ENCODE data around the gene NEUROD1.

NEUROD1 gene

GRCh38 chr2:181679544-181679979 is 755 bp downstream of the NEUROD1 start:
- peak in 1 of 2 experiments; percentile 56 for DNase-seq

GRCh38 chr2:181678861-181679543 is 1.3 kb downstream of the NEUROD1 start:
- peak in 1 of 2 experiments; percentile 68 for DNase-seq

- DNase-seq: peak in 1 of 2 experiments; percentile 66
Observed at GRCh38 chr2:181677912-181678586, 2.3 kb downstream of the NEUROD1 start.

GRCh38 chr2:181675254-181675653 is 5.1 kb downstream of the NEUROD1 start:
- DNase-seq: peak; percentile 80 to 93

DNA sequence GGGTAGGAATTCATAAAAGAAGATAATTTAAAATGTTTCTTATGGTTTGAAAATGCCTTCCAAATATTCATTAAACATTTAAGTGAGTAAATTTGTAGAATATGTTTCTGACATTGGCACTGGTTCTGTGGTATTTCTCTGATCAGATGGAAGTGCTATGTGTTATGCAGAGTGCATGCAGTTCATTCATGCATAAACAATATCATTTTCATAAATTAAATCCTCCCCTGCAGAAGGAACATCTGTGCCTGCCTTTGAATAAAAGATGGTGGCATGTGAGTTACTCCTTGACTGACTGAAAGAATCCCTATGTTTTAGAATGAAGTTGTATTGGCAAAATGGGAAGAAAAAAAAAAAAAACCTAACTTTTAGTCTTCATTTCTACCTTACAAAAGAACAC is 5.9 kb downstream of the NEUROD1 start:
- DNase-seq: peak in 1 of 2 experiments; percentile 92

DNA sequence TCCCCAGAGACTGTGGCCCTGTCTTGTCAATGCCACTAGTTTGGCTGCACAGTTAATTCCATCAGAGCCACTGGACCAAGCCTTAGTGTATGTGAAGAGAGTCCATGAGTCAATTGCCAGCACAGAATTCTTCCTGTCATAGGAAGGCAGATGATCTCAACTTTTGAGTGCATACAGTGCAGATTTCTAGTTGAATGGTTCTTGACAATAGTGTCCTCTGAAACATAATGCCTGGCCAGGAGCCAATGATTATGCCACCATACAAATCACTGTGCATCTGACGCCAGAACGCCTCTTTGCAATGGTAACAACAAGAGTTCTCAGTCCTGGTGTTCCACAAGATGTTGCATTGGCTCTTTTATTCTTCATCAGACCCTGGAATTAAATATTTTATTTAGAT is 7.1 kb downstream of the NEUROD1 start:
- peak; percentile 94 to 96 for DNase-seq

DNA sequence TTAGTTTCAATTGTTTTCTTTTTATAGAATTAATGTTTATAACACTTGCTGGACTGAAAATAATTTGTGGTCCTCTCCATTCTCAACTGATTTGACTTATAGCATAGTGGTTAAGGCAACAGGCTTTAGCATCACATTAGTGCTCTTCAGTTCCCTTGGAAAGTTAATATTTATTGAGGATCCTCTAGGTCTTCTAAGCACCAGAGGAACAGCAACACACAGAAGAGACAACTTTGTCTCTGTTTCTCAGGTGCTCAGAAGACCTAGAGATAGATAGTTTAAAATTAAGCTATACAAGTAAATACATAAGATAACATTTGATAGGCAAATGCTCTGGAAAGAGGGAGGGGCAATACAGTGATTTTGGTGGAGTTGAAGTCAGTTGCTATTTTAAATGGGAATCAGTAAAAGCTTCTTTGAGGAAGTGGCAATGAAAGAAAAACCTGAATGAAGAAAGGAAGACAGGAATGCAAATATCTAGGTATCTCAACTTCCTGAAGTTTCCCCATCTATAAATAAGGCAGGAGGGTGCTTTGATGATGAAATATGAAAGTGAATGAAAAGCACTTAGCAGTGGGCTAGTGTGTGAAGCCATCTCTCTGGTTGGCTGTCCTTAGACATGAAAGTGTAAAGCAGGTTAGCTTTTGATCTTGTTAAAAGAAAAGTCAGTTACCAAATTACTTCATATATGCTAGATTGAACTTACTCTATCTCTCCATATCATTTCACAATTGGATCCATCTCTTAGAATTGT is 7.9 kb downstream of the NEUROD1 start:
- DNase-seq: peak in 1 of 2 experiments; percentile 46

DNA sequence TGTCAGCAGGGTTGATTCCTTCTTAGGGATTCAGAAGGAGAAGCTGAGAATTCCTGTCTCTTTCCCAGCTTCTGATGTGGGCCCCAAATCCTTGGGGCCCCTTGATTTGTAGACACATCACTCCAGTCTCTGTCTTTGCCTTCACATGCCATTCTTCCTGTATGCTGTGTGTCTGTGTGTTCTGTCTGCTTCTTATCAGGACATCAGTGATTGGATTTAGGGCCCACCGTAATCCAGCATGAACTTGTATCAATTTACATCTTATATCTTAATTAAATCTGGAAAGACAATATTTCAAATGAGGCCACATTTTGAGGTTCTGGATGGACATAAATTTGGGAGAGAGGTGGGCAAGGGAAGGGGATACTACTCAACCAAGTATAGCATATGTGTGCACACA is 9.7 kb downstream of the NEUROD1 start:
- peak in 1 of 2 experiments; percentile 54 for DNase-seq

GRCh38 chr2:181667234-181667633 is 13.1 kb downstream of the NEUROD1 start:
- DNase-seq: no peak

DNA sequence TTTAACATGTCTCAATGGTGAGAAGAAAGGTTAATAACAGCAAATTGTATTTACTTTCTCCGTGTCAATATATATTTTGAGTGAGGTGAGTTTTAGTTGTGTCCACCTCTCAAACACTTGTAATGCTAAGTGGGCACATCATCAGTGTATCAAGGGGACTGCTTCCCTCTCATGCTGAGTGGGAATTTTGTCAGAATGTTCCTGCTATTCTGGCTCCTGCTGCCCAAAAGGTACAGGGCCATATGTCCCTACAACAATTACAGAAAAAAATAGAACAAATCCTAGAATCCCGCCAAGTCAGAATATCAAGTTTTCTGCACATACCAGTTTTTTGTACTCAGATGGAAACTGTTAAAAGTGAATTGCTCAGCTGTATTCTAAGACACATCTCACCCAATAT is 18.0 kb downstream of the NEUROD1 start:
- DNase-seq: no peak

DNA sequence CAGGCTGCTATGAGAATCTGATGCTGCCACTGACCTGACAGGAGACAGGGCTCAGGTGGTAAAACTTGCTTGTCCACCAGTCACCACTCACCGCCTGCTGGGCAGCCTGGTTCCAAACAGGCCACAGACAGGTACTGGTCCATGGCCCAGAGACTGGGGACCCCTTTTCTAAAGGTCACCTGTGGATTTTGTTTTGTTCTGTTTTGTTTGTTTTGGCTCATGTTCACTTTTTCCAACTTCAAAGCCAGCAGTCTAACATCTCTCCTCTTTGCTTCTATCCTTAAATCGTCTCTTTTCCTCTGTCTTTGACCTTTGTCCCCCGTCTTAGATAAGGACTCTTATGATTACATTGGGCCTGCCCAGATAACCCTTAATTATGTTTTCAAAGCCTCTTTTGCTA is 20.1 kb downstream of the NEUROD1 start:
- DNase-seq: no peak

- DNase-seq: peak; percentile 82 to 94
Observed at GRCh38 chr2:181658444-181658843, 21.9 kb downstream of the NEUROD1 start.

- DNase-seq: peak in 1 of 2 experiments; percentile 40
Observed at GRCh38 chr2:181657379-181657778, 22.9 kb downstream of the NEUROD1 start.

DNA sequence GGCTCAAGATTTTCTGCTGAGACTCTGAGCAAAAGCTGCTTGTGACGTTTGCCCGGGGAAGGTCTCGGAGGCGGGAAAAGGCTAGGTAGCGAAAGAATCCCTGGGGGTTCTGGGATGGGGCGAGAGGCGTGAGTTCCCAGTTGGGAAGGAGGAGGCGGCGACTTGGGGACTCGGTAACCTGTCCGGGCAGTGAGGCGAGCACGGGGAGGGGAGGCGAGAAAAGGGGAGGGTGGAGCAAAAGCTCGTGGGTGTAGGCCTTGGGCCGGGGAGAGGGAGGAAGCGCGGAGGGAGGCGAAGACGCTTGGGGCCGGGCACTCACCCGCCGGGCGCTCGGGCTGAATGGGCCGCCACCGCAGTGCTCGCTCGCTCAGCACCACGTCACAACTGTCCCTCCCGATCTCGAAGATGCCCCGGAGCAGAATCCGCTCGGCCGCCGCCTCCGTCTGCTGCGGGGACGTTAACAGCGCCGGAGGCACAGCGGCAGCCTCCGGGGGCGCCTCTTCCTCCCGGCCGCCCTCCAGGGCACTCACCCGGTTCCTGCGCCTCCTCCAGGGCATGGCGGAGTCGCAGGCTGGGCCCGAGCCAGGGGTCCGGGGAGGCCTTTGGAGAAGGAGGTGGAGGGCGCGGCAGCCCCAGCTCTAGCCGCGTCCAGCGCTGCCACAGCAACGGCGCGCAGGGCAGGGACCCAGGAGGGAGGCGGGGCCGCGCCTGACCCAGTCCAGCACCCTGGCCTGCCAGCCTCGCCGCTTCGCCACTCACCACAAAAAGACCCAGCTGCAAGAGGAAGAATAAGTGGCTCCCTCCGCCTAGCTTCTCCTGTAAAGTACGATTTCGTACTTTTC is 23.6 kb downstream of the NEUROD1 start, which contains the start of gene CERKL:
TSS of gene CERKL (minus strand) at position 656 of the 842 bp plus-strand sequence. CDS start at position 557, 99 bp downstream.
- peak; percentile 93 to 96 for DNase-seq

DNA sequence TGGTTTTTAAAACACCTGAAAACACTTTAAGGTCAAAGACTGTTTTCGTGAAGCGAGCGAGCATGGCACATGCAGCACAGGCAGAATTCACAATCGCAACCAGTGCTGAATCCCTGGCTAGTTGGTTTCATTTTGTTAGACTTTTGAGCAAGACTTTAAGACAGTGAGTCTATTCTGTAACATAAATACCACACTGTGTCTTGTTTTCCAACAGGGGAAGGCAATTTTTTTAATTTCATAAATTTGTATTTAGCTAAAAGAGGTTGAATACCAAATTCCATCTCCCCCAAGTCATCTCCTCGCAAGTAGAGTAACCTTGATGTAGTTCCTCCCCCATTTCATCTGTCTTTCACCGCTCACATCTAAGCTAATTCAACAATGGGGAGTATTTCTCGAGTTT is 24.8 kb downstream of the NEUROD1 start:
- DNase-seq: peak in 1 of 2 experiments; percentile 72

DNA sequence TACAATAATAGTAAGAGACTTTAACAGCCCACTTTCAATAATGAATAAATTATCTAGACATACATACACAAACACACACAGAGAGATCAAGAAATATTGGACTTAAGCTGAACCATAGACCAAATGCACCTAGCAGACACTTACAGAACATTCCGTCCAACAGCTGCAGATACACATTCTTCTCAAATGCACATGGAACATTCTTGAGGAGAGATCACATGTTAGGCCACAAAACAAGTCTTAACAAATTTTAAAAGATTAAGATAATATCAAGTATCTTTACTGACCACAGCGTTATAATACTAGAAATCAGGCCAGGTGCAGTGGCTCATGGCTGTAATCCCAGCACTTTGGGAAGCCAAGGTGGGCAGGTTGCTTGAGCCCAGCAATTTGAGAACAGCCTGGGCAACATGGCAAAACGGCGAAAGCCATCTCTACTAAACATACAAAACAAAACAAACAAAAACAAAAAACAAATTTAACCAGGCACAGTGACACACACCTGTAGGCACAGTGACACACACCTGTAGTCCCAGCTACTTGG is 30.8 kb downstream of the NEUROD1 start:
- no peak for DNase-seq

DNA sequence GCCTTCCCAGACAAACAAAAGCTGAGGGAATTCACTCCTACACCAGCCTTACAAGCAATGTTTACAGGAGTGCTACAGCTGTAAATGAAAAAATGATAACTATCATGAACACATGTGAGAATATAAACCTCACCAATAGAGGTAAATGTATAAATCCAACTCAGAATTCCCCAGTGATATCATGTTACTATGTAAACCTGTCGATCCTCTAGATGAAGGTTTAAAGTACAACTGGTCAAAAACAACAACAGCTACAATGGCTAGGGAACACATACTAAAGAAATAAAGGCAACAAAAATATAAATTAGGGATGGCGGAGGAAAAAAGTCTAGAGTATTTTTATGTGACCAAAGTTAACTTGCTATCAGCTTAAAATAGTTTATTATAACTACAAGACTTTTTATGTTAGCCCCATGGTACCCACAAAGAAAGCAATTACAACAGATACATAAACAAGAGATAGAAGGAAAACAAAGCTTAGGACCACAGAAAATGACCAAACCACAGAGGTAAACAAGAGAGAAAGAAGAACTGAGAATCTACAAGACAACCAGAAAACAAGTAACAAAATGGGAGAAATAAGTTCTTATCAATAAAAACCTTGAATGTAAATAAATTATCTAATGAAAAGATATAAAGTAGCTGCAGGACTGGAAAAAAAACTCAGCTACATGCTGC is 31.7 kb downstream of the NEUROD1 start:
- no peak for DNase-seq

DNA sequence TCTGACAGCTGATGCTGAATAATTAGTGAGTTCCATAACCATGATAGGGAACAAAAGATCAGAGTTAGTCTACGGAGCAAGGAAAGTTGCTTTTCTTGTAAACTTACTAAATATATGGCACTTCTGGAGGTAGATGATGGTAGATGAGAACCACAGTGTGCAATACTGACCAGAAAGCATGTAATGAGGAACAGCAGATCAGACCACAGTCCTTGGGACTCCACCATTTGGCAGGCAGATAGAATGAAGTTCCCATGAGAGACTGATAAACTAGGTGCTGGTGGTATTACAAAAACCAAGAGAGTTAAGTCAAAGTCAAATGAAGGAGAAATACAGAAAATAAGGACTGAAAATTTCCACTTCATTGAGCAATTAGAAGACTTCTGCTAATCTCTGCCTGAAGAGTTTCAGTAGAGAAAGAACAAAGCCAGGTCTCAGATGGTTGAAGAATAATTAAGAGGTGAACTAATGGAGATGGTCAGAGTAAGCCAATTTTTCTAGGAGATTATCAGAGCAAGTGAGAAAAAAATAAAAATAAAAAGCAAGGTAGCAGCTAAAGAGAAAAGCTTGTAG is 33.8 kb downstream of the NEUROD1 start:
- DNase-seq: no peak

- peak; percentile 77 to 89 for DNase-seq
Observed at GRCh38 chr2:181643151-181643550, 37.2 kb downstream of the NEUROD1 start.

DNA sequence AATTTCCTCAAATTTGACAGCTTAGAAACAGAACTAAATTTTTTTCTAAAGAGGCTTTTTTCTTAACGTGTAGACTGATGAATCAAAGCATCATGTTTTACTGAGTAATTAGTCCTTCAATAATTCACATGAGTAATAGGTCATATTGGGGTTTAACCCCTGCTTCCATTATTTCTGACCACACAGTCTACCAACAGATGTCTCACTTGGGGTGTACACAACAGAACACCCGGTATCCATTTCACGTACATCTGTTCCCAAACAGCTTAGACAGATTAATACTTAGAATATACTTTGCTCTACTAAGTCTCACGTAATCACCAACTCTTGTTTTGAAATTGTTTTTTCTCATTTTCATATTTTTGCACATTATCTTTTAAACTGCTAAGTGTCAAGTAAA is 38.2 kb downstream of the NEUROD1 start:
- DNase-seq: peak; percentile 79 to 95

DNA sequence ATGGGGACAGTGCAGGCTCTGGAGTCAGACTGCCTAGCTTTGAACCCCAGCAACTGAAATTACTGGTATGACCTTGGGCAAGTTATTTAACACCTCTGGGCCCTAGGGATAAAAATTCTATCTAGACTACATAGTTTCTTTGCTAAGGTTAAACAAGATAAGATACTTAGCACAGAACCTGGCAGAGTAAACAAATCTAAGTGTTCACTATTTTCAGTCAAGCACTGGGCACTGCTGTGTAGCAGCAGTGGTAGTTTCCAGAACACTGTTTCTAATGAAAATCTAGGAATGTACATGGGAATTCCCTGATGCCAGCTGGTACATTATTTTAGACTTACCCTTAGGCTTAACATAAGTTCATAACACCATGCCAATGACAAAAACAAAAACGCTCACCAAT is 40.6 kb downstream of the NEUROD1 start:
- no peak for DNase-seq
